Measurements from ENCODE around the gene C19orf33.

- no peak for TF ChIP-seq LEF1 (IDR thresholded peaks at IDR 0.05)
- TF ChIP-seq NEUROD1 (IDR thresholded peaks at IDR 0.05; ENCODE audit: borderline replicate concordance, low read depth, low read length, partially characterized antibody), result no peak
- no peak for TF ChIP-seq MYBL2 (IDR thresholded peaks at IDR 0.05; ENCODE audit: low read depth)
- no peak for TF ChIP-seq MYBL2 (CRISPR knock-in tag; IDR thresholded peaks at IDR 0.05; ENCODE audit: borderline replicate concordance)
- no peak for TF ChIP-seq POLR2A (conservative IDR thresholded peaks at IDR 0.05)
- no peak for TF ChIP-seq ELF1 (tag; IDR thresholded peaks at IDR 0.05)
- no peak for TF ChIP-seq ZNF324 (CRISPR knock-in tag; IDR thresholded peaks at IDR 0.05)
- TF ChIP-seq EZH2 (IDR thresholded peaks at IDR 0.05; ENCODE audit: borderline replicate concordance, low read depth, low read length), result no peak
- TF ChIP-seq NUFIP1 (IDR thresholded peaks at IDR 0.05; ENCODE audit: partially characterized antibody), result no peak
- no peak for TF ChIP-seq HMGXB4 (CRISPR knock-in tag; IDR thresholded peaks at IDR 0.05)
- TF ChIP-seq NR3C1 (CRISPR knock-in tag; IDR thresholded peaks at IDR 0.05), result no peak
- TF ChIP-seq CHD2 (IDR thresholded peaks at IDR 0.05; ENCODE audit: low read depth, low read length), result no peak
- no peak for TF ChIP-seq HMBOX1 (IDR thresholded peaks at IDR 0.05)
- TF ChIP-seq CBX1 (IDR thresholded peaks at IDR 0.05; ENCODE audit: low read depth), result no peak
Observed at GRCh38 chr19:38268539-38268938, 35.5 kb upstream of the C19orf33 start.

All from K562 (cell line).